Activated naive CD8-positive, alpha-beta T cell treated with anti-CD3 and anti-CD28 coated beads, Interleukin-2, amount 10 ng/mL, durations not matched to agents 7 days and 5 days (primary cell): ENCODE results near the gene ZDHHC3. TPM values are rescaled to one million over a fixed set of nuclear protein-coding genes. Genes with fewer than 3 reads are reported as not detected.
A peak's percentile ranks its signal among the peaks of the same experiment; 100 is the strongest.

Experiments
- ATAC-seq: fragments of 150-1000 bp; cut with Tn5 transposase; one replicate; pipeline ENCODE4 v1.10.0; 2021; ENCODE audit warnings: low read depth, moderate library complexity
- POLR2A ChIA-PET: fragments of 350-600 bp; sonication (Branson Sonifier 250); formaldehyde crosslinking; loops from one replicate; lab custom pipeline; 2021; ENCODE audit warnings: antibody characterized with exemption; lab: Charles Lee
- DNase-seq: peaks from one replicate; pipeline ENCODE4 v3.0.0; 2021
- H3K27ac Mint-ChIP-seq: one replicate; pipeline ENCODE4 v1.8.0; 2022; ENCODE audit warnings: mild to moderate bottlenecking, mixed read lengths
- H3K27me3 Mint-ChIP-seq: one replicate; pipeline ENCODE4 v1.8.0; 2022; ENCODE audit warnings: mild to moderate bottlenecking, moderate library complexity, mixed read lengths
- H3K36me3 Mint-ChIP-seq: one replicate; pipeline ENCODE4 v1.8.0; 2021; ENCODE audit warnings: mild to moderate bottlenecking, mixed read lengths
- H3K4me1 Mint-ChIP-seq: one replicate; pipeline ENCODE4 v1.8.0; 2021; ENCODE audit warnings: mixed read lengths
- H3K4me3 Mint-ChIP-seq: one replicate; pipeline ENCODE4 v1.8.0; 2022; ENCODE audit warnings: mild to moderate bottlenecking, moderate library complexity, mixed read lengths
- H3K9me3 Mint-ChIP-seq: one replicate; pipeline ENCODE4 v1.8.0; 2021; ENCODE audit warnings: mixed read lengths
- total RNA-seq, 2 experiments: library from RNA; stranded (reverse); gene quantifications; one replicate each; pipeline ENCODE4 v1.2.3, GENCODE V29; 2021

Gene ZDHHC3
- total RNA-seq, 2 experiments from 2014 or later = 44.7 to 51.1 TPM

GRCh38 chr3:45007091-45007490, 31.1 kb upstream of the ZDHHC3 start:
- POLR2A ChIA-PET = no interaction called here
- ATAC-seq = no peak
- DNase-seq = no peak
- H3K36me3 Mint-ChIP-seq = peaks cover 49% of the 10 kb centered on the region
- H3K4me1 Mint-ChIP-seq = peaks cover 11% of the 10 kb centered on the region
- peak overlapping the region; percentile 12 for H3K4me3 Mint-ChIP-seq
- peaks cover 3% of the 10 kb centered on the region for H3K9me3 Mint-ChIP-seq
- H3K27me3 Mint-ChIP-seq = no peaks in the 10 kb centered on the region
- H3K27ac Mint-ChIP-seq = peak overlapping the region; percentile 68

GRCh38 chr3:45003859-45004258, 27.9 kb upstream of the ZDHHC3 start:
- H3K4me1 Mint-ChIP-seq = peaks cover 11% of the 10 kb centered on the region
- no peak overlapping the region for H3K4me3 Mint-ChIP-seq
- peaks cover 3% of the 10 kb centered on the region for H3K9me3 Mint-ChIP-seq
- POLR2A ChIA-PET = no interaction called here
- DNase-seq = no peak
- no peaks in the 10 kb centered on the region for H3K27me3 Mint-ChIP-seq
- ATAC-seq = no peak
- H3K36me3 Mint-ChIP-seq = peaks cover 59% of the 10 kb centered on the region
- no peak overlapping the region for H3K27ac Mint-ChIP-seq

- no peaks in the 10 kb centered on the region for H3K27me3 Mint-ChIP-seq
- H3K4me3 Mint-ChIP-seq = no peak overlapping the region
- no peak for DNase-seq
- POLR2A ChIA-PET = no interaction called here
- ATAC-seq = no peak
- H3K27ac Mint-ChIP-seq = no peak overlapping the region
- peaks cover 11% of the 10 kb centered on the region for H3K4me1 Mint-ChIP-seq
- H3K36me3 Mint-ChIP-seq = peaks cover 62% of the 10 kb centered on the region
- peaks cover 3% of the 10 kb centered on the region for H3K9me3 Mint-ChIP-seq
Observed at GRCh38 chr3:45003406-45003805, 27.4 kb upstream of the ZDHHC3 start.

GRCh38 chr3:45002720-45003119, 26.7 kb upstream of the ZDHHC3 start:
- POLR2A ChIA-PET = no interaction called here
- DNase-seq = no peak
- Mint-ChIP-seq H3K36me3 (peaks cover 58% of the 10 kb centered on the region), H3K27ac (peak overlapping the region; percentile 8), H3K4me1 (peaks cover 11% of the 10 kb centered on the region), H3K4me3 (no peak overlapping the region), H3K9me3 (peaks cover 3% of the 10 kb centered on the region), H3K27me3 (no peaks in the 10 kb centered on the region)
- no peak for ATAC-seq

GRCh38 chr3:45002139-45002660, 26.2 kb upstream of the ZDHHC3 start:
- Mint-ChIP-seq H3K36me3 (peaks cover 56% of the 10 kb centered on the region), H3K27ac (peak overlapping the region; percentile 8), H3K9me3 (peaks cover 3% of the 10 kb centered on the region), H3K4me3 (no peak overlapping the region), H3K27me3 (no peaks in the 10 kb centered on the region), H3K4me1 (peaks cover 11% of the 10 kb centered on the region)
- POLR2A ChIA-PET = no interaction called here
- ATAC-seq = no peak
- DNase-seq = no peak

- POLR2A ChIA-PET = no interaction called here
- no peak overlapping the region for H3K27ac Mint-ChIP-seq
- no peak for DNase-seq
- H3K4me3 Mint-ChIP-seq = no peak overlapping the region
- H3K4me1 Mint-ChIP-seq = peaks cover 9% of the 10 kb centered on the region
- H3K9me3 Mint-ChIP-seq = peaks cover 3% of the 10 kb centered on the region
- no peak for ATAC-seq
- H3K27me3 Mint-ChIP-seq = no peaks in the 10 kb centered on the region
- peaks cover 57% of the 10 kb centered on the region for H3K36me3 Mint-ChIP-seq
Observed at GRCh38 chr3:45001738-45002137, 25.8 kb upstream of the ZDHHC3 start.

GRCh38 chr3:45000823-45001222, 24.8 kb upstream of the ZDHHC3 start:
- ATAC-seq = no peak
- Mint-ChIP-seq H3K4me1 (peaks cover 13% of the 10 kb centered on the region), H3K9me3 (peaks cover 3% of the 10 kb centered on the region), H3K27me3 (no peaks in the 10 kb centered on the region), H3K4me3 (no peak overlapping the region), H3K36me3 (peaks cover 62% of the 10 kb centered on the region), H3K27ac (no peak overlapping the region)
- DNase-seq = no peak
- POLR2A ChIA-PET = no interaction called here

GRCh38 chr3:44999782-45000181, 23.8 kb upstream of the ZDHHC3 start:
- H3K4me1 Mint-ChIP-seq = peaks cover 9% of the 10 kb centered on the region
- peaks cover 1% of the 10 kb centered on the region for H3K9me3 Mint-ChIP-seq
- DNase-seq = no peak
- H3K27ac Mint-ChIP-seq = no peak overlapping the region
- POLR2A ChIA-PET = no interaction called here
- peaks cover 52% of the 10 kb centered on the region for H3K36me3 Mint-ChIP-seq
- H3K4me3 Mint-ChIP-seq = no peak overlapping the region
- no peaks in the 10 kb centered on the region for H3K27me3 Mint-ChIP-seq
- no peak for ATAC-seq

- peaks cover 49% of the 10 kb centered on the region for H3K36me3 Mint-ChIP-seq
- H3K9me3 Mint-ChIP-seq = no peaks in the 10 kb centered on the region
- no peaks in the 10 kb centered on the region for H3K27me3 Mint-ChIP-seq
- ATAC-seq (no peak), DNase-seq (no peak)
- peak overlapping the region; percentile 3 for H3K27ac Mint-ChIP-seq
- peaks cover 35% of the 10 kb centered on the region for H3K4me1 Mint-ChIP-seq
- POLR2A ChIA-PET = no interaction called here
- H3K4me3 Mint-ChIP-seq = no peak overlapping the region
Observed at GRCh38 chr3:44996556-44996969, 20.6 kb upstream of the ZDHHC3 start.

- no peak overlapping the region for H3K4me3 Mint-ChIP-seq
- no peaks in the 10 kb centered on the region for H3K9me3 Mint-ChIP-seq
- POLR2A ChIA-PET = interaction anchor here (3.7 kb wide), 1 partner anchor 20 kb away, joined by 18 read pairs; the partner anchor contains the start of genes EXOSC7 and ZDHHC3
- no peak overlapping the region for H3K27ac Mint-ChIP-seq
- H3K36me3 Mint-ChIP-seq = peaks cover 47% of the 10 kb centered on the region
- peaks cover 41% of the 10 kb centered on the region for H3K4me1 Mint-ChIP-seq
- no peak for ATAC-seq
- no peak for DNase-seq
- no peaks in the 10 kb centered on the region for H3K27me3 Mint-ChIP-seq
Observed at GRCh38 chr3:44995142-44995770, 19.3 kb upstream of the ZDHHC3 start.

GRCh38 chr3:44993471-44994205, 17.7 kb upstream of the ZDHHC3 start:
- no peaks in the 10 kb centered on the region for H3K9me3 Mint-ChIP-seq
- POLR2A ChIA-PET = interaction anchor here (3.7 kb wide), 1 partner anchor 18 kb away, joined by 18 read pairs; the partner anchor contains the start of genes EXOSC7 and ZDHHC3
- no peaks in the 10 kb centered on the region for H3K27me3 Mint-ChIP-seq
- DNase-seq = no peak
- no peak for ATAC-seq
- peaks cover 38% of the 10 kb centered on the region for H3K36me3 Mint-ChIP-seq
- H3K27ac Mint-ChIP-seq = no peak overlapping the region
- H3K4me1 Mint-ChIP-seq = peaks cover 51% of the 10 kb centered on the region
- H3K4me3 Mint-ChIP-seq = no peak overlapping the region

GRCh38 chr3:44992555-44993470, 16.8 kb upstream of the ZDHHC3 start:
- DNase-seq = no peak
- H3K4me1 Mint-ChIP-seq = peaks cover 55% of the 10 kb centered on the region
- peaks cover 37% of the 10 kb centered on the region for H3K36me3 Mint-ChIP-seq

GRCh38 chr3:44991326-44991725, 15.4 kb upstream of the ZDHHC3 start:
- peak overlapping the region; percentile 77 for H3K27ac Mint-ChIP-seq
- ATAC-seq (peak; percentile 78), DNase-seq (no peak)
- peak overlapping the region; percentile 26 for H3K4me3 Mint-ChIP-seq
- H3K4me1 Mint-ChIP-seq = peaks cover 58% of the 10 kb centered on the region
- peaks cover 29% of the 10 kb centered on the region for H3K36me3 Mint-ChIP-seq
- H3K9me3 Mint-ChIP-seq = no peaks in the 10 kb centered on the region
- no peaks in the 10 kb centered on the region for H3K27me3 Mint-ChIP-seq
- POLR2A ChIA-PET = interaction anchor here (1.2 to 3.7 kb wide), 2 partner anchors 16 to 43 kb away, joined by 3 to 18 read pairs; partner anchors contain the start of genes EXOSC7 and ZDHHC3

More at GRCh38 chr3:44992555-44993470, 16.8 kb upstream of the ZDHHC3 start:
- no peaks in the 10 kb centered on the region for H3K9me3 Mint-ChIP-seq
- no peak overlapping the region for H3K4me3 Mint-ChIP-seq
- H3K27me3 Mint-ChIP-seq = no peaks in the 10 kb centered on the region
- no peak overlapping the region for H3K27ac Mint-ChIP-seq
- no peak for ATAC-seq
- POLR2A ChIA-PET = interaction anchor here (0.9 to 3.7 kb wide), 3 partner anchors 18 to 48 kb away, joined by 3 to 18 read pairs (median 3); partner anchors contain the start of genes EXOSC7 and ZDHHC3
